GM18517 (cell line): ENCODE results near the gene IL9.

Source experiments
- ATAC-seq: cut with Tn5 transposase; IDR thresholded peaks from one replicate; pipeline ENCODE4 v1.9.1; 2021; ENCODE audit warnings: mild to moderate bottlenecking, moderate library complexity; ENCODE audit not compliant: unreplicated experiment

Gene IL9

DNA sequence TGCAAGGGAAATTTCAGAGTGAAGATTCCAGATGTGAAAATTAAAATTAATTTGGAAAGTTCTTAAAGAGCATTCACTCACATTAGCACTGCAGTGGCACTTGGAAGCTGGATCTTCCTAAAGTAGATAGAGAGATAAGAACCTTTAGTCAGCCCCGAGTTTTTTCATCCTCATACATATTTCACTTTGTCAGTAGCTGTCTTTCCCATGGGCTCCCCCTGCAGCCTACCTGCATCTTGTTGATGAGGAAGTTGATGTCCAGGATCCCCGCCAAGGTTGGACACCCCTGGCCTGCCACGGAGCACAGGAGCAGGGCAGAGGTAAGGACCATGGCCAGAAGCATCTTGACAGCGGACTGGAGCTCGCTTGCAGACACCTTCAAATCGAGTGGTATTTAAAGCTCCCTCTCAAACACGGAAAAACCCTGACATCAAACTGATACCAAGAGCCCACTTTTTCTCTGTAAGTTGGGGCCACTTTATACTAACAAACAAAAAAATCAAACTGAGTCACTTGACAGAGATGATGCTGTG lies at the start of gene IL9:
TSS of gene IL9 (minus strand) at position 368 of the 533 bp plus-strand sequence. CDS start at position 343, 25 bp downstream.
- ATAC-seq = no peak

- ATAC-seq = no peak
Observed at GRCh38 chr5:135944967-135945560, 49.4 kb upstream of the IL9 start.

- no peak for ATAC-seq
Observed at GRCh38 chr5:135944564-135944963, 48.9 kb upstream of the IL9 start.

DNA sequence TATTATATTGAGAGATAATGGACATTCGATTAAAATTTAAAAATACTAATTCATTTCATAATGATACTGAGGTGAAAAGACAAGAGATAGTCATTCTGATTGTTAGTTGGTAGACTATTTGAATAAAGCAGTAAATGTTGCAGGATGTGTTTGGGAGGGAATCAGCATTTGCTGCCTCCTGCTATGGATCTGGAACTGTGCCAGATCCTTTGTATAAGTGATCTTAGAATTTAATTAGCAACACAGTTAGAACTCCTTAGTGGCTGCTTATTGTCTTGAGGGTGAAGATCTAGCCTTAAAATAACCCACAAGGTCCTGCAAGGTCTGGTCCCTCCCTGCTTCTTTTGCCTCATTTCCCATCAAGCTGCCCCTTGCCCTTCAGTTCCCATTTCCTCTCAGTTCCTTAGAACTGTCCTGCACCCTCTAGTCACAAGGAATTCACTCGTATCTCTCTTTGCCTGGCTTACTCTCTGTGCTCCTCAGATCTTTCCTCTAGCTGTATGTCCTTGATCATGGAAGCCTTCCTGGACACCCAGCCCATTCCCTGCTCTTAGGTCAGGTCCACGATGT lies 46.6 kb upstream of the IL9 start:
- ATAC-seq = no peak

- ATAC-seq = no peak
Observed at GRCh38 chr5:135941711-135942110, 46.1 kb upstream of the IL9 start.

- ATAC-seq = no peak
Observed at GRCh38 chr5:135937245-135937911, 41.7 kb upstream of the IL9 start.

DNA sequence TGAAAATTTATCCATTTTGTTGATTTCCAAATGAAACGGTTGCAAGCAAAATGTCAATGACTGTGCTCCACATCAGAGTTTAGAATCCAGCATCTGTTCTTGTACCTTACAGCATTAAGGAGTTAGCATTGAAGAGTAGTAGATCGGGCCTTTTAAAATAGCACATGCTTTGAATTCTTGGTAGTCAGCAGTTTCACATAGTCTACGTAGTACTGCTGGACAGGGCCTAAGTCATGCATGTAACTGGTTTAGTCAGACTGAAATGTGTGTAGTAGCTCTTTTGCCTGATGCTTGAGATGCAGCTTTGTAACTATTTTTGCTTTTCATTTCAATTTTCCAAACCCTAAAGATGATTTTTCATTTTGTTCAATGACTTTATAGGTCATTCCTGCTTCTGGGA lies 39.3 kb upstream of the IL9 start:
- no peak for ATAC-seq

DNA sequence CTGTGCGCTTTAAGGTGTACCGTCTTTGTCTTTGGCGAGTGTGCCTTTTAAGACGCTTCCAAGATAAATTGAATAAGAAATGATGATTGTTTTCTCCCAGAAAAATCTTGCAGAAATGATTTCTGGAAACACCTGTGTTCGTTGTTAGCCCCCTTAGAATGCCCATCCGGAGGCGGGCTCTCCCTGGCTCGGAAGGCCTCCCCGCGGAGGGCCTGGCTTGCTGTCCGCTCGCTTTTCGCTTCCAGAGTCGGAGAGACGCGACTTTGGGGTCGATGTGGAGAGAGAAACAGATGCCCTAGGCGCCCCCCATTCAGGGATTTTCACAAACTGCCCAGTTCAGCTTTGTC lies 35.3 kb upstream of the IL9 start:
- no peak for ATAC-seq

DNA sequence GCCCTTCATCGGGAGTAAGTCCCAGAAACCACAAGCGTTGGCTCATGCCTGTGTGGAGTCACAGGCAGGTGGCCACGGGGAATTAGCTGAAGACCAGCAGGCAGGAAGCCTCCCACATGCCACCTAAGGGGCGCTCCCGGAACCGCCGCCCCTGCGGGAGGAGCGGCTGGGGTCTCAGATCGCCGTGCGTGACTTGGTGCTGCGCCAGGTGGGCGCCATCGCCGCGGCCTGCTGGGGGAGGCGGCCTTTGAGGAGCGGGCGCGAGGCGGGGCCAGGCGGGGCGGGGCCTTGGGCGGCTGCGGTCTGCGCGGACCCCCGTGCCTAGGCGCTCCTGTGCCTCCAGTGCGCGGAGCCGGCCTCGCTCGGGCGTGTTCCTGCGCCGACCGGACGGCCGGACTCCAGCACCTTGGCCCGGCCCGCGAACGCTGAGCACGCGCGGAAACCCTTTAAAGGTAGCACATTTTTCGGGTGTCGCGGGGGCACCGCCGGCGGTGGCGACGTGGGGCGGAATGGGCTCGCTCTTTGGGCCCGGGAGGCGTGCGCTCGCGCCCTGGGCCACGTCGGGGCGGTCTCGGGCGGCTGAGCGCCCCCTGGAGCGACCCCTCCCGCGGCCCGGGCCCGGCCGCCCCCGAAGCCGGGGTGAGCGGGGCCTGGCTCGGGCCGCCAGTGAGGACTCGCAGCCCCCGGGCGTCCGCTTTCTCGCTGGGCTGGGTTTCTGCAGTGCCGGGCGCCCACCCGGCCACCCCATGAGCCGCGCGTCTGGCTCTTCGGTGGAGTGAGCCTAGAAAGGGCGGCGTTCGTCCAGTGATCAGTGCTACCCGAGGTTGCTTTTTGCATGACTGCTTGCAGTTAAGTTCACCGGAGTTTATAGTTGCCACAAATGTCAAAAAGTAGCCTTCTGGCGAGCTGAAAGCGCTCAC lies 34.6 kb upstream of the IL9 start:
- no peak for ATAC-seq

GRCh38 chr5:135921388-135921787 lies 25.7 kb upstream of the IL9 start:
- no peak for ATAC-seq

DNA sequence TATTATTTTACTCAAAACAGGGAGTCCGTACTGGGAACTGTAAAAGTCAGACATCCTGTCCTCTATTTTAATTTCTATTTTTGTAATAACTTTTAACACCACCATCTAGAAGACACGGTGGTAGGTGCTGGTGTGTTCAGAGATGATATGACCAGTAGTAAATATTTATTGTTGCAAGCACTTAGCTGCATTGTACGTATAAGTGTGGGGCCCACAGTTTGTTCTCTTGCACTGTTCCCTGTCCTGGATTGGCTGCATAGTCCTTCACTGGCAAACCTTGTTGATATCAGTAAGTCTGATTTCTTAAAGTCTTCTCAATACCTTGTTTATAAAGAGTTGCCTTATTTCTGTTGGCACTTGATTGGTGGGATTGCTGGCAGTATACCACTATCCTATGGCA lies 24.6 kb upstream of the IL9 start:
- no peak for ATAC-seq

- ATAC-seq = no peak
Observed at GRCh38 chr5:135916638-135917263, 21.1 kb upstream of the IL9 start.

DNA sequence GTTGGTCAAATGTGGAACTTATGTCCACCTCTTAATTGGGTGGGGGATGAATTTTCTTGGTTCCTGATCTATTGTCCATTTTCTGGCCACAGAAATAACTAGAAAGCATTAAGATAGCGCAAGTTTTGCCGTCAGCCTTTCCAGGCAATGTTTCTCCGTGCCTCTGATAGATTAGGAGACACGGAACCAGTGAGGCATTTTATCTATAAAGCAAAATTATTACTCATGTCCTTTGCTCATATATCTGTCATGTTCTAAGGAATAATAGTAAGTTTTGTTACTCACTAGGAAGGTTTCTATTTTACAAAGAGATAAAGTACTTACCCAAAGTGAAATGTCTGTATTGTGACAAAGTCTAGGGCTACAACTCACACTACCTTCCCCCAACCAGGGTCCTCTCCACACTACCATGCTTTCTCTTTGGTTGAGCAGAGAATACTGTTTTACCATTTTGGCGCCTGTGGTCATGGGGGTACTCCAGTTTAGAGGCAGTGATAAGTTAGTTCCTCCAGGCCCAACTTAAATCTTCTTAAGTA lies 19.9 kb upstream of the IL9 start:
- ATAC-seq = no peak

GRCh38 chr5:135913713-135914626 lies 18.3 kb upstream of the IL9 start:
- ATAC-seq = no peak

- no peak for ATAC-seq
Observed at GRCh38 chr5:135905144-135905543, 9.5 kb upstream of the IL9 start.

GRCh38 chr5:135901633-135902032 lies 6.0 kb upstream of the IL9 start:
- ATAC-seq = no peak

- ATAC-seq = no peak
Observed at GRCh38 chr5:135900276-135900675, 4.6 kb upstream of the IL9 start.

DNA sequence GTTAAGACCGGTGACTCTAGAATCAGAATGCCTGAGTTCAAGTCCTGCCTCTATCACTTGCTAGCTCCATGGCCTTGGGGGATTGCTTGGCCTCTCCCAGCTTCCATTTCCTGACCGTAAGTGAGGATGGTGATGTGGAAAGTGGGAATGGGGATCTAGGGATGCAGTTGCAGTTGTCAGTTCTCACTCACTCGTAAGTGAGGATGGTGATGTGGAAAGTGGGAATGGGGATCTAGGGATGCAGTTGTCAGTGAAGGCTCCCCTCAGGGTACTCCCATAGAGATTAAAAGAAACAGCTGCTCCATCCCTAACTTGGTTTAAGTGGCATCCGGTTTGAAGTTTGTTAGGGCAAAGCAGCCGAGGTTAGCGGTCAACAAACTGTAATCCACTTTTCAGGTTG lies 3.0 kb upstream of the IL9 start:
- no peak for ATAC-seq

GRCh38 chr5:135894789-135895188 lies 852 bp downstream of the IL9 start:
- ATAC-seq = no peak

GRCh38 chr5:135894276-135894675 lies 1.4 kb downstream of the IL9 start:
- no peak for ATAC-seq
